GM18870 (cell line): ENCODE measurements around the gene NIP7.
"Not testable (repeated sequence)": the region's sequence is repeated elsewhere in the genome, so short reads cannot be mapped to it uniquely, and the experiment has no call there.

Experiments used
- ATAC-seq: cut with Tn5 transposase; IDR thresholded peaks from one replicate; pipeline ENCODE4 v1.9.1; 2021; ENCODE audit warnings: moderate library complexity; ENCODE audit not compliant: unreplicated experiment

NIP7 gene

DNA sequence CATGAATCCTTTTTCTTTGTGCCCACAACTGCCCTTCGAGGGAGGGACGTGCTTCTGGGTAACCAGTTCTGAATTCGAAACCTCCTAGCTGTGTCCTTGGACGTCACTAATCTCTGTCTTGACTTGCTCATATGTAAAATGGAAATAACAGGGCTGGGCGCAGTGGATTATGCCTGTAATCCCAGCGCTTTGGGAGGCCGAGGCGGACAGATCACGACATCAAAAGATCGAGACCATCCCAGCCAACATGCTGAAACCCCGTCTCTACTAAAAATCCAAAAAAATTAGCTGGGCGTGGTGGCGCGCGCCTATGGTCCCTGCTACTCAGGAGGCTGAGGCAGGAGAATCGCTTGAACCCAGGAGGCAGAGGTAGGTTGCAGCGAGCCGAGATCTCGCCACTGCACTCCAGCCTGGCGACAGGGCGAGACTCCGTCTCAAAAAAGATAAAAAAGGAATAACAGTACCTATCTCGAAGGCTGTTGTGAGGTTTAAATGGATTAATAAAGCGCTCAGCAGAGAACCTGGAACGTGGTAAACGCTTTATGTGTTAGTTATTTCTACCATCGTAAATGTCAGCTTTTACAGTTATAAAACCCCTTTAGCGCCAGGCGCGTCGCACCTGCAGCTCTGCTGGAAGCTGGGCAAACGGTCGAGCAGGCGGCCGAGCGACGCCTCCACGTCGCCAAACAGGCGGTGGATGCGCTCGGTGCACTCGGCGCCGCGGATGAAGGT lies 849 bp upstream of the NIP7 start:
- ATAC-seq, result no peak

- no peak for ATAC-seq
These were observed 598 bp downstream of the NIP7 start for GRCh38 chr16:69340095-69340644.

DNA sequence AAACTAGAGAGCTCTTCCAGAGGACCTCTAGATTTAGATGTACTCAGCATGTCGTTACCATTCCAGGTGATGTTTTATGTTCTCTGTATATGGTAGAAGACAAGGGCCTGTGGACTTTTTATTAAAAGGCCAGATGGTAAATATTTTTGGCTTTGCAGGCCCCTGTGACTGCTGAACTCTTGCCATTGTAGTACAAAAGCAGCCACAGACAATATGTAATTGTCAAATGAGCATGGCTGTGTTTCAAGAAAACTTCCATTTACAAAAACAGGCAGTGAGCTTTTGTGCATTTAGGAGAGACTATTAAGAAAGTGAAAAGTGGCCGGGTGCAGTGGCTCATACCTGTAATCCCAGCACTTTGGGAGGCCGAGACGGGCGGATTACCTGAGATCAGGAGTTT lies 4.6 kb downstream of the NIP7 start:
- ATAC-seq, result no peak

DNA sequence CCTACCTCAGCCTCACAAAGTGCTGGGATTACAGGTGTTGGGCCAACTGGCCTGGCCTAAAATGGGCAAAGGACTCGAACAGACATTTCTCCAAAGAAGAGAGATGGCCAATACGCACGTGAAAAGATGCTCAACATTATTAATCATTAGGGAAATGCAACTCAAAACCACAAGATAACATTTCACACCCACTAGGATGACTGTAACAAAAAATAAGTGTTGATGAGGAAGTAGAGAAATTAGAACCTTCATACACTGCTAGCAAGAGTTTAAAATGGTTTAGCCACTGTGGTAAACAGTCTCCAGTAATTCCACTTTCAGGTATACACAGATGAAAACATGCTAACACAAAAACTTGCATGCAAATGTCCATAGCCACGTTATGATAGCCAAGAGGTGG lies 6.4 kb downstream of the NIP7 start:
- no peak for ATAC-seq

DNA sequence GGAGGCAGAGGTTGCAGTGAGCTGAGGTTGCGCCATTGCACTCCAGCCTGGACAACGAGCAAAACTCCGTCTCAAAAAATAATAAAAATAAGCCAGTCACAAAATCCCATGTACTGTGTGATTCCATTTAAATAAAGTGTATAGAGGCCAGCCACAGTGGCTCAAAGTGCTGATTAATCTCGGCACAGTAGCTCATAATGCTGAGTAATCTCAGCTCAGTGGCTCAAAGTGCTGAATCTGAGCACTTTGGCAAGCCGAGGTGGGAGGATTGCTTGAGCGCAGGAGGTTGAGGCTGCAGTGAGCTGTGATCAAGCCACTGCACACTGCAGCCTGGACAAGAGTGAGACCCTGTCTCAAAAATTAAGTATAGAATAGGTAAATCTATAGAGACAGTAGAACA lies 7.1 kb downstream of the NIP7 start:
- no peak for ATAC-seq

DNA sequence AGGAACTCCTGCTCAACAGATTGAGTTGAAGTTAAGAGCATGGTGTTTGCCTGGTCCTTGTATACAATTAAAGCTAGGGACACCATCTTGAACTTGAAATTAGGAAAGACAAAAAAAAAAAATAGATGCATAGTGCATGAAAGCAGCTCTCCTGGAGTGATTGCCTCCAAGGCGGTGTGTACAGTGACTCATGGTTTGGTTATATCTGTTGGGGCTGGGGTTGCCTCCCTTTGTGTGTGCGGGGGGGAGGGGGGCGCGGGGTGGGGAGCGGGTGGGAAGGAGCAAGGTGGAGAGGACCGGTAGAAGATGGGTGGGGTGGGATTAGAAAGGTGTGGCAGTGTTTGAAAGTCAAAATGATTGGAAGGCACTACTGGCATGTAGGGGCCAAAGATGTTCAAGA lies 8.7 kb downstream of the NIP7 start:
- ATAC-seq, result no peak

DNA sequence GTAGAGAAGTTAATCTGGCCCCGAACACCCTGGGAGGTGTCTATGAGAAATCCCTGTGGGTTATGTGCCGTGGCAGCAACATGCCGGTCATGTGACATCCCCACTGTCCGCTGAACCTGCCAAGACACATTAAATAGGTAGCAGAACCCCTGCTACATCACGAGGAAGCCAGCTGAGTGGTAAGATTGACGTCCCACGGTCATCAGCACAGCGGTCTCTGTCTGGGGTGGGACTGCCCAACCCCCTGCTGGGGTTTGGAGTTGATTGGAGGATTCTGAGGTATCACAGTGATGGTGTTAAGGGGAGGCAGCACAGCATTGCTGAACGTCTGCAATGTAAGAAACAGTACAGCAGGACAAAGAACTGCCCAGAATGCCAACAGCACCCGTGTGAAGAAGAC lies 10.0 kb downstream of the NIP7 start:
- ATAC-seq, result no peak

GRCh38 chr16:69350536-69351133 lies 11.1 kb downstream of the NIP7 start:
- no peak for ATAC-seq

GRCh38 chr16:69351309-69352027 lies 11.9 kb downstream of the NIP7 start, which contains the start of gene TMED6:
TSS of gene TMED6 (minus strand) at chr16:69351786. CDS start at chr16:69351753, 33 bp downstream.
- no peak for ATAC-seq

DNA sequence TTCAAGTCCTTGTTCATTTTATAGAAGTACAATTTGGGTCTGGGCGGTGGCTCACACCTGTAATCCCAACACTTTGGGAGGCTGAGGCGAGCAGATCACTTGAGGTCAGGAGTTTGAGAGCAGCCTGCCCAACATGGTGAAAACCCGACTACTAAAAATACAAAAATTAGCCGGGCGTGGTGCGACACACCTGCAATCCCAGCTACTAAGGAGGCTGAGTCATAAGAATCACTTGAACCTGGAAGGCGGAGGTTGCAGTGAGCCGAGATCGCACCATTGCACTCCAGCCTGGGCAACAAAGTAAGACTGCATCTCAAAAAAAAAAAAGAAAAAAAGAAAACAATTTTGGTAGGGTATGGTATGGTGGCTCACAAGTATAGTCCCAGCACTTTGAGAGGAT lies 20.5 kb downstream of the NIP7 start:
- not testable (repeated sequence) for ATAC-seq

GRCh38 chr16:69363281-69363717 lies 23.7 kb downstream of the NIP7 start:
- no peak for ATAC-seq

GRCh38 chr16:69364088-69364487 lies 24.5 kb downstream of the NIP7 start:
- ATAC-seq, result no peak

DNA sequence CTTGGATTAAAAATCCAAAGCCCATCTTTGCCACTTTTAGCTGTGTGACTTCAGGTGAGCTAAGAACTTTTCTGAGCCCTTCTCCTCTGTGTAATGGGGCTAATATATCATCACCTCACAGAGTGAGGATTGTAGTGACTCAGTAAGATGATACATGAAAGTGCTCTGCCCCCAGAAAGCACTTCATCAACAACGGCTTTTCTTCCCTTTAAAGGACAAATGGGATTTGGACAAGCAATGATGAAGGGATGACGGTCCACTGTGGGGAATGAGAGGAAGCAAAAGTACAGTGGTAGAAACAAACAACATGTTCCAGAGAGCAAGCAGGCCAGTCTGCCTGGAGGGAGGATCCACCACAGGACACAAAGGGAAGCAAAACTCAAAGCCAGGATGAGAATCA lies 26.3 kb downstream of the NIP7 start:
- ATAC-seq, result no peak

GRCh38 chr16:69366431-69366830 lies 26.9 kb downstream of the NIP7 start:
- no peak for ATAC-seq

DNA sequence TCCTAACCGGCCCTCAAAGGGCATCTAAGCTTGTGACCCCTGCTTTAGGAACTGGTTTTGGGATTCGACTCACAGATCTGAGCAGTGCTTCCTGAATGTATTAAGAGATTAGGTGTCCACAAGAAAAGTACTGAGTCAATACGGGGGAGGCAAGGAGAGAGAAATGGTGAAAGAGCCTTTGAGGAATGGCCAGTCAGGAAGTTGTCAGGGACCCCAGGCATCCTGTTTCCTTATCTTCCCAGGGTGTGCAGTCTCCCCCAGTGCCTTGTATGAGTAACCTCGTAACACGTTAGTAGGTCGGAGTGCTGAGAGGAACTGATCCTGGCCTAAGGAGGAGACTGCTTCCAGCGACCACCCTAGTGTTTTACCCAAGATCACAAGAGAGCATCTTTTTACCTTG lies 28.4 kb downstream of the NIP7 start:
- no peak for ATAC-seq

DNA sequence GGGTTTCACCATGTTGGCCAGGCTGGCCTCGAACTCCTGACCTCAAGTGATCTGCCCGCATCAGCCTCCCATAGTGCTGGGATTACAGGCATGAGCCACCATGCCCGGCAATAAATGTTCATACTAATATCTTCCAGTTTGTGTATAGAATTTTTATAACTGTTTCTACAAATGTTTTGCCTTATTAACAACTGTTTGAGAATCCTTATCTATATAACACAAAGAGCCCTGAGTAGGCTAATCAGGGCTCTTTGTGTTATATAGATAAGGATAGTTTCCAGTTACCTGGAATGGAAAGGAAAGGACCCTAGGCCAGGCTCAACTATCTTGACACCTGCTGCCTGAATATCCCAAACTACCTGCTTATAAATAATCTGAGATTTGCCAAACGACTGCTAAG lies 29.3 kb downstream of the NIP7 start:
- no peak for ATAC-seq

- no peak for ATAC-seq
These were observed 32.0 kb downstream of the NIP7 start for GRCh38 chr16:69371564-69371963.

- no peak for ATAC-seq
These were observed 33.4 kb downstream of the NIP7 start for GRCh38 chr16:69373019-69373418.

DNA sequence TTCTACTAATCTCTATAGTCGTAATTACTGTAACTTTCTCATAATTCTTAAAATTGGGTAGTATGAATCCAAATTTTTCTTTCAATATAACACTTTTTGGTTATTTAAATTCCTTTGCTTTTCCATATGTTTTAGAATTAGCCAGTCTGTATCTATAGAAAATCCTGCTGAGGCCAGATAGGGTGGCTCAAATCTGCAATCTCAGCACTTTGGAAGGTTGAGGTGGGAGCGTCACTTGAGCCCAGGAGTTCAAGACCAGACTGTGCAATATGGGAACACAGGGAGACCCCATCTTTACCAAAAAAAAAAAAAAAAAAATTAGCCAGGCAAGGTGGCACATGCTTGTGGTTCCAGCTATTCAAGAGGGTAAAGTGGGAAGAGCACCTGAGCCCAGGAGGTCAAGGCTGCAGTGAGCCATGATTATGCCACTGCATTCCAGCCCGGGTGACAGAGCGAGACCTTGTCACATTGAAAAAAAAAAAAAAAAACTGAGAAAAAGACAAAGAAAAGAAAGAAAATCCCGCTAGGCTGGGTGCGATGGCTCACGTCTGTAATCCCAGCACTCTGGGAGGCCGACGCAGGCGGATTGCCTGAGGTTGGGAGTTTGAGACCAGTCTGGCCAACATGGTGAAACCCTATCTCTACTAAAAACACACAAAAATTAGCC lies 37.0 kb downstream of the NIP7 start:
- no peak for ATAC-seq

DNA sequence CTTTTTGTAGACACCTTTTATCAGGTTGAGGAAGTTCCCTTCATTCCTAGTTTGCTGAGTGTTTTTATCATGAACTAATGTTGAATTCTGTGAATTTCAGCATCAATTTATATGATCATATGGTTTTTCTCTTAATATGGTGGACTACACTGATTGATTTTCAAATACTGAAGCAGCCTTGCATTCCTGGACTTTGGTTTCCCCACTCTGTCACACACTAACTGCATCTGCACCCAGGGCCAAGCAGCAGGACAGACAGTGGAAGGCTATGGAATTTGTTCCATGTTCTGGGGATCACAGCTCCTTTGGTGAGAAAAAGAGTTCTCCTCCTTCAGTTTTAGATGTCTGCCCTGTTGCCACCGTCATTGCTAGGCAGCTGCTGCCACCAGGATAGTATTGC lies 38.5 kb downstream of the NIP7 start:
- no peak for ATAC-seq

DNA sequence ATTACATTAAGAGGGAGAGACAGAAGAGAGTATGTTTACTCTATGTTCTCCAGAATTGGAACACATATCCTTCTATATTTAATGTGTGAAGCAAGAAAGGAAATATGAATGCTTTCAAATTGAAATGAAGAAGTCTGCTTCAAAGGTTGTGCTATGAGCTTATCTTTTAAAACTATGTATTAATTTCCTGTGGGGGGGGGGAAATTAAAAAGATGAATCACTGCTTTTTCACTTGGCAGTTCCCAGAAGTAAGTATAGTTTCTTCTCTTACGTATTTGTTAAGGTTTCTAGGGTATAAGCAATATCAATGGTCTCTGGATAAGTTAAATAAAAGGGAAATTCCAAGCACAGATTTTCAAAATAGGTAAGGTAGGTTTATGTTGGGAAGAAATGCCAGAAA lies 39.2 kb downstream of the NIP7 start:
- ATAC-seq, result no peak
